ENCODE measurements around the gene BLTP3A.
"Not testable (repeated sequence)": the region's sequence is repeated elsewhere in the genome, so short reads cannot be mapped to it uniquely, and the experiment has no call there.

BLTP3A gene

DNA sequence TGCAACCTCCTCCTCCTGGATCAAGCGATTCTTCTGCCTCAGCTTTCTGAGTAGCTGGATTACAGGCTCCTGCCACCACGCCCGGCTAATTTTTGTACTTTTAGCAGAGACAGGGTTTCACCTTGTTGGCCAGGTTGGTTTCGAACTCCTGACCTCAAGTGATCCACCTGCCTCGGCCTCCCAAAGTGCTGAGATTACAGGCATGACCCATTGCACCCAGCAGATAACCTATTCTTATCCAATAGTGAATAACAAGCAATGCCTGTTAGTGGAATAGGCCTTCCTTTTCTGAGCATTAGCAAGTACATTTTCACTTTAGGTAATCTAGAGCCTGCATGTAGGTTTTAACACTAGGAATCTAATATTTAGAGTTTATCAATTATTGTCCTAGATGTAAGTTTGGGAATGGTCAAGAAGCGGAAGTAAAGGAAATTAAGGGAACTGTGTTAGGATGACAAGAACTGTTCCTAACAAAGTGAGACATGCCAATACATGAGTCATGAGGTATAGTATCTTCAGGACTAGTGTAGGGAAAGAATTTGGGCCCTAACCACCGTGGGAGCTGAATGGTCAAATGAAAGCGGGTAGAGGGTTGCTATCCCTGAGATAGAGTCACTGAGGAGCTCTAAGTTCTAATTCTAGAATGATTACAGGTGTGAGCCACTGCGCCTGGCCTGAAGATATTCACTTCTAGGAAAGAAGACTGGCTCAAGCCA, 15.0 kb downstream of the BLTP3A start:
- no peak for DNase-seq (ENCODE audit: low spot score)
- H3K9me3 Mint-ChIP-seq: no peaks in the 10 kb centered on the region
- no peak overlapping the region for H3K27ac Mint-ChIP-seq

DNA sequence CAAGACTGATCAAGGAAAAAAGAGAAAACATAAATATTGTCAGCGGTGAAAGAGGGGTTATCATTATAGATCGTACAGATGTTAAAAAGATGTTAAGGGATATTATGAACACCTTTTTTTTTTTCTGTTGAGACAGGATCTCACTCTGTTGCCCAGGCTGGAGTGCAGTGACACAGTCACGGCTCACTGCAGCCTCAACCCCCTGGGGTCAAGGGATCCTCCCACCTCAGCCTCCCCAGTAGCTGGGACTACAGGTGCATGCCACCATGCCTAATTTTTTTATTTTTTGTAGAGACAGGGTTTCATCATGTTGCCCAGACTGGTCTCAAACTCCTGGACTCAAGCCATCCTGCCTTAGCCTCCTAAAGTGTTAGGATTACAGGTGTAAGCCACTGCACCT, 16.6 kb downstream of the BLTP3A start:
- H3K27ac Mint-ChIP-seq; H3K27me3 Mint-ChIP-seq (ENCODE audit: low read depth); H3K4me1 Mint-ChIP-seq (ENCODE audit: low read depth); DNase-seq (ENCODE audit: low spot score); H3K36me3 Mint-ChIP-seq (ENCODE audit: low read depth); H3K9me3 Mint-ChIP-seq; H3K4me3 Mint-ChIP-seq: not testable (repeated sequence)

More for the DNA sequence above, 15.0 kb downstream of the BLTP3A start:
- H3K4me1 Mint-ChIP-seq (ENCODE audit: low read depth): peaks cover 5% of the 10 kb centered on the region
- no peaks in the 10 kb centered on the region for H3K27me3 Mint-ChIP-seq (ENCODE audit: low read depth)
- H3K4me3 Mint-ChIP-seq: no peak overlapping the region
- no peaks in the 10 kb centered on the region for H3K36me3 Mint-ChIP-seq (ENCODE audit: low read depth)

DNA sequence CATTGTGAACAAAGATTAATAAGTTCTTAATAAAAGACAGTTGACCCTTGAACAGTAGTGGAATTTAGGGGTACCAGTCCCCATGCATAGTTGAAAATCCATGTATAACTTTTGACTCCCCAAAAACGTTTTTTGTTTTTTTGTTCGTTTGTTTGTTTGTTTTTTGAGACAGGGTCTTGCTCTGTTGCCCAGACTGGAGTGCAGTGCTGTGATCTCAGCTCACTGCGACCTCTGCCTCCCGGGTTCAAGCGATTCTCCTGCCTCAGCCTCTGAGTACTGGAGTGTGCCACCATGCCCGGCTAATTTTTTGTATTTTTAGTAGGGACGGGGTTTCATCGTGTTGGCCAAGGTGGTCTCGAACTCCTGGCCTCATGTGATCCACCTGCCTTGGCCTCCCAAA, 17.5 kb downstream of the BLTP3A start:
- not testable (repeated sequence) for H3K9me3 Mint-ChIP-seq; H3K36me3 Mint-ChIP-seq (ENCODE audit: low read depth); H3K27ac Mint-ChIP-seq; DNase-seq (ENCODE audit: low spot score); H3K27me3 Mint-ChIP-seq (ENCODE audit: low read depth); H3K4me1 Mint-ChIP-seq (ENCODE audit: low read depth); H3K4me3 Mint-ChIP-seq

DNA sequence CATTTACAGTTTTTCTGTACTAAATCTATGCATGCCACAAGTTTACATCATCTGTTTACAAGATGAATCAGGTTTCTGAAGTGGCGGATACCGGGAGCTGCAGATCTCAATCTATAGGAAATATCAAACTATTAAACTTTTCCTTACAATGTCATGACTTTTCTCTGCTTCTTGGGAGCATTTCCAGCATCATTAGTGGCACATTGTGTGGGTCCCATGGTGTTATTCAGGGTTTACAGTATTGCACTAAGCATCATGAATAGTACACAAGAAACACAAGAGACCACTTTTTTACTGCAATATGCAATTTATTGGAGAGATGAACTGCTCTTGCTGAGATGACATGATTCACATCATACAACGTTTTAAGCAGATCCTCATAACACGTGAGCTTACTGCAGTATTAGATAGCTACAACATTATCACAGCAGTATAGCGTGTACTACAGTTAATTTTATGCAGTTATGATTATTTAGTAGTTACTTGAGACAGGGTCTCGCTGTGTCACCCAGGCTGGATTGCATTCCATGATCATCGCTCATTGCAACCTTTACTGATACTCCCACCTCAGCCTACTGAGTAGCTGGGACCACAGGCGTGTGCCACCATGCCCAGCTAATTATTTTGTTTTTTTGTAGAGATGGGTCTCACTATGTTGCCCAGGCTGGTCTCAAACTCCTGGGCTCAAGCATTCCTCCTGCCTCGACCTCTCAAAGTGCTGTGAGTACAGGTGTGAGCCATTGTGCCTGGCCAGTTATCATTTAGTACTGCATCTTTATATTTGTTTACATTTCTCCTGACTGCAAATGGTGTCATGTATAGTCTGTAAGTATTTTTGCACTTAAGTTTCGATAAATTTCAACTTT, 18.4 kb downstream of the BLTP3A start:
- Mint-ChIP-seq H3K4me3 (no peak overlapping the region), H3K27ac (no peak overlapping the region), H3K36me3 (ENCODE audit: low read depth) (no peaks in the 10 kb centered on the region), H3K27me3 (ENCODE audit: low read depth) (no peaks in the 10 kb centered on the region), H3K9me3 (no peaks in the 10 kb centered on the region), H3K4me1 (ENCODE audit: low read depth) (peaks cover 5% of the 10 kb centered on the region)
- no peak for DNase-seq (ENCODE audit: low spot score)

DNA sequence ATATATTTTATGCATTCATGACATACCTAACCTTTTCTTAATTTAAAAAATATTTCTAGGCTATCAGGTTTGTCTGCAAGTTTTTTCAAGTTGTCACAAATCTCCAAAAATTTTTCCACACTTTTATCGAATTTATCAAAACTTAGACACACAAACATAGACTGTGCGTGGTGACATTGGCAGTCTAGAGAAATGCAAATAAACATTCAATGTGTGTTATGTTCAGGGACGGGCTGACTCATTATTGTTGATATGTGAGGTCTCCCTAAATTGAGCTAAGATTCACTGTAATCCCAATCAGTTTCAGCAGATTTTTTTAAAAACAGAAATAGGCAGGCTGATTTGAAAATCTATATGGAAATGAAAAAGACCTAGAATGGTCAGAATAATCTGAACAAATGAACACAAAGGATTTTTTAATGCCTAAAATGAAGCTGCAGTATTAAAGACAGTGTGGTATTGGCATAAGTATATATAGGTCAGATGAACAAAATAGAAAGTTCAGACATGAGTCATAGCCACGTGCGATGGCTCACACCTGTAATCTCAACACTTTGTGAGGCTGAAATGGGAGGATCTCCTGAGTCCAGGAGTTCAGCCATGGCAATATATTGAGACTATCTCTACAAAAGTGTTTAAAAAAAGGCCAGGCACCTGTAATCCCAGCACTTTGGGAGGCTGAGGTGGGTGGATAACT, 19.2 kb downstream of the BLTP3A start:
- Mint-ChIP-seq H3K36me3 (ENCODE audit: low read depth) (no peaks in the 10 kb centered on the region), H3K4me1 (ENCODE audit: low read depth) (peaks cover 5% of the 10 kb centered on the region), H3K27me3 (ENCODE audit: low read depth) (no peaks in the 10 kb centered on the region), H3K27ac (no peak overlapping the region), H3K4me3 (no peak overlapping the region), H3K9me3 (no peaks in the 10 kb centered on the region)
- DNase-seq (ENCODE audit: low spot score): no peak

DNA sequence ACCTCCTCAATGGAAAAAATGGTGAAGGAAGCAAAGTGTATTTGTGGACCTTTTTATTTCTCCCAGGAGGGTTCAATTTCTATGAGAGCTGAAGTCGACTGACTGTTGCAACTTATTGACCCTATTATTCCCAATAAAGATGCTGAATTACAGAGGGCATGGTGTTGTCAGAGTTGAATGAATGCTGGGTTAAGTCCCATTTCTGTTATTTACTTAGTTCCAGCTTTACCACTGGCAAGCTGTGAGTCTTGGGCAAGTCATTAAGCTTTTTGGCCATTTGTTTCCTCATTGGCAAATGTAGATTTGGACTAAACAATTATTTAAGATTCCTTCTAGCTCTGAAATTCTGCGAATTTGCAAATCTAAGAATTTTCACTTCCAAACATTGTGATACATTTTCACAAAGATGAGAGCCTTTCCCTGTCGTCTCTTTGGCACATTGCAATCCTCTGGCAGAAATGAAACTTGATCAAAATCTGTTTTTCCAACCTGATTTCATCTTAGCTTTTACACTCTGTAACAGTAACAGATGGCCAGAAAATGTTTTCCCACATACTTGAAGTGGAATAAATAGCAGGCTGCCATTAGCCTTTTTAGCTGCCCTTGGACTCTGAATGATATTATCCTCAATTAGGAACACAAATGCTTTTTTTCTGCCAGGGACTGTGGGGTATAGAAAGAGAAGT, 21.3 kb downstream of the BLTP3A start:
- DNase-seq (ENCODE audit: low spot score): no peak
- Mint-ChIP-seq H3K36me3 (ENCODE audit: low read depth) (no peaks in the 10 kb centered on the region), H3K4me1 (ENCODE audit: low read depth) (peaks cover 5% of the 10 kb centered on the region), H3K27ac (no peak overlapping the region), H3K9me3 (no peaks in the 10 kb centered on the region), H3K27me3 (ENCODE audit: low read depth) (no peaks in the 10 kb centered on the region), H3K4me3 (no peak overlapping the region)

DNA sequence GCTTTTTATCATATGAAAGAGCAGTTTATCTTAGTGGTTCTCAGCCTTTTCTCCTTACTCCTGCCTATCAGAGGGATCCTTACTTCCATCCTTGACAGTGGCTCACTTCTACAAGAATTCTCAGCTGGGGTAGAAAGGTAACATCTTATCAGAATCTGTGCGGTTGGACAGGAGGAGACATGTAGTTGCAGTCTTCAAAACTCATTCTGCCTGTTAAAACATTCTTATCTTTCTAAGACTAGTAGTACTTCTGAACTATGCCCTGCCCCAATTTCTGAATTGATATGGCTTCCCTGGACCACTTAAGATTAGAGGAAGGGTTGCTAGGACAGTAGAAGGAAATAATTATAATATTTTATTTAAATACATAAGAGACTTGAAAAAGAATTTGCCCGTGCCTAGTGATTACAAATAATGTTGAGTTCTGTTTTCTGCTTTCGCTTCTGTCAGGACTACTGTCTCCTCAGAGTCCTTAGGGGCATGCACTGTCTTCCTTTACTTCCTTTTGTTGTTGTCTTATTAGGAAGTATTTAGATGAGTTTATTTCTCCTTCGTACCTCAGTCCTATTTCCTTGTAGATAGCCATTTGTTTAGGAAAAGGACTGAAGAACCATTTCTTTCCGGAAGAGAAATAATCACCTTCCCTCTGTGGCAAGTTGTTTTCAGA, 24.9 kb downstream of the BLTP3A start:
- no peaks in the 10 kb centered on the region for H3K9me3 Mint-ChIP-seq
- no peaks in the 10 kb centered on the region for H3K36me3 Mint-ChIP-seq (ENCODE audit: low read depth)
- H3K27ac Mint-ChIP-seq: no peak overlapping the region
- no peaks in the 10 kb centered on the region for H3K27me3 Mint-ChIP-seq (ENCODE audit: low read depth)
- DNase-seq (ENCODE audit: low spot score): no peak
- H3K4me3 Mint-ChIP-seq: no peak overlapping the region
- peaks cover 4% of the 10 kb centered on the region for H3K4me1 Mint-ChIP-seq (ENCODE audit: low read depth)

DNA sequence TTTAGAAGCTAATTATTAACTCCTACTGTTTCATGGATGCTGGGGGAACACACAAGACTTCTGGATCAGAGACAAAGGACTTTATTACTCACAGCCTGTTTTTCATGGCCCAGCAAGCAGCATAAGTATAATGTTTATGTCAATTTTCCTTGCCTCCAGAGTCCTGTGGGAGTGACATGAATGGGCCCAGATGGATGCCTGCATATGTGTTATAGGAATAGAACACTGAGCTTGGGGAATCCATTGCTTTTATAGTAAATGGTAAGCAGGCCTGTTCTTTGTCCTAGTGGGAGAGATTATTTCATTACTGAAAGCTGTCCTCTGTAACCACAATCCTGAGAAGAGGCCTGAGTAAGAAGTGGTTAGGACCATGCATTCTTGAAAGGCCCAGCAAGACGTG, 25.6 kb downstream of the BLTP3A start:
- Mint-ChIP-seq H3K9me3 (no peaks in the 10 kb centered on the region), H3K4me3 (no peak overlapping the region), H3K27me3 (ENCODE audit: low read depth) (no peaks in the 10 kb centered on the region), H3K36me3 (ENCODE audit: low read depth) (no peaks in the 10 kb centered on the region), H3K27ac (no peak overlapping the region), H3K4me1 (ENCODE audit: low read depth) (peaks cover 4% of the 10 kb centered on the region)
- no peak for DNase-seq (ENCODE audit: low spot score)

DNA sequence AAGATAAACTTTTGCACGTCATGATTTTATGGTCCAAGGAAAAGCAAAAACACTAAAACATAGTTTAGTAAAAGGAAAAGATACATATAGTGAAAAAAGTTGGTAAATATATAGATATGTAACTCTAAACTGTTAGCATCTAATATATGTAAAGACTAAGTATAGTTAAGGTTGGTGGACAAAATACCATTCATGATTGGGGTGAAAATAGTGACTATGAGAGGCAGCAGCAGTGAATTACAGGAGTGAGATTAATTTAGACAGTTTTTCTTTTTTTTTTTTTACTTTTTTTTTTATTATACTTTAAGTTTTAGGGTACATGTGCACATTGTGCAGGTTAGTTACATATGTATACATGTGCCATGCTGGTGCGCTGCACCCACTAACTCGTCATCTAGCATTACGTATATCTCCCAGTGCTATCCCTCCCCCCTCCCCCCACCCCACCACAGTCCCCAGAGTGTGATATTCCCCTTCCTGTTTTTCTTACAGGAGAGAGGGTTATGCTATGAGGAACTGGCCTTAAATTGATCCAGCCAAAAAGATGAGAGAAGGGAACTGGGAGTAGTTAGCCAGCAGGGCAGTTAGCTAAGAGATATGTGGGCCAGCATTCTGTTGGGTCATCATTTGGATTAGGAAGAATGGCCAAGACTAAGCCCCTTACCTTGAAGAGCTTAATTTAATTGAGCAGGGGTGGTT, 27.1 kb downstream of the BLTP3A start:
- not testable (repeated sequence) for H3K9me3 Mint-ChIP-seq; H3K4me1 Mint-ChIP-seq (ENCODE audit: low read depth); H3K4me3 Mint-ChIP-seq; H3K27ac Mint-ChIP-seq; H3K27me3 Mint-ChIP-seq (ENCODE audit: low read depth); H3K36me3 Mint-ChIP-seq (ENCODE audit: low read depth); DNase-seq (ENCODE audit: low spot score)

DNA sequence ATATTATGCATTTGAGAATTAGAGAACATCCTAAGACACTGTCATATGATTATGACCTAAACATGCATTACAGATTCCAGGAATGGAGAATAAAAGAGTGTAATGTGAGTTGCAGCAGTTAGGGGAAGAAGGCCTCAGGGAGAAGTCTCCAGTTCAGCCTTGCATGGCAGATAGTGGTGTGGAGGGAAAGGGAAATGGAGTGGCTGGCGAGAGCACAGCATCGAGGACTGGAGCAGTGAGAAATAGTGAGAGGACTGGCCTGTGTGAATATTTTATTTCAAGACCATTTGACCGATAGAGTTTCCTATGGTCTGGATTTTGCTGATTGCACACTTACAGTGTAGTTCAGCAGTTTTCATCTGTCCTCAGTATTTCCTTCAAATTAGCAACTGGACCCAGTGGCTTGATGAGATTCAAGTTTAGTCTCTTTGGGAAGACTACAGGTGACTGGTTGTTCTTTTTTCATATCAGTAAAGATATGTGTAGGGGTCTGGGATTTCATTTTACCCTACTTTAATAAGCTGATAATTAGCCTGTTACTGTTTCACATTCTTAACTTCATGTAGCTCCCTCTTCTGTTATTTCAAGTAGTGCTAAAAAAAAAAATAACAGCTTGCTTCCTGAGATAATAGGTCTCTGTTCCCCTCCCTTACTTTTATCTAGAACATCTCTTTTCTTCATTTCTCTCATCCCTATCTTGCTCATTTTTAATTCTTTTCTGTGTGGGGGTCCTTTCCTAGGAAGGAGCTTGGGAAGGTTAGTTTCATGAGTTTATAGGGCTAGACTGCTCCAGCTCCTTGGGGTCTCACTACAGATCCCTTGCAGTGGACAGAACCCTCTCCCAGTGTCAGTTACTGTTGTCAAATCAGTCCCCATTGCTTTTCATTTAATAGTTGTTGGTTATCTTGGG, 27.9 kb downstream of the BLTP3A start:
- H3K9me3 Mint-ChIP-seq: no peaks in the 10 kb centered on the region
- no peaks in the 10 kb centered on the region for H3K36me3 Mint-ChIP-seq (ENCODE audit: low read depth)
- no peak overlapping the region for H3K27ac Mint-ChIP-seq
- H3K27me3 Mint-ChIP-seq (ENCODE audit: low read depth): no peaks in the 10 kb centered on the region
- H3K4me3 Mint-ChIP-seq: no peak overlapping the region
- DNase-seq (ENCODE audit: low spot score): no peak
- peaks cover 4% of the 10 kb centered on the region for H3K4me1 Mint-ChIP-seq (ENCODE audit: low read depth)

DNA sequence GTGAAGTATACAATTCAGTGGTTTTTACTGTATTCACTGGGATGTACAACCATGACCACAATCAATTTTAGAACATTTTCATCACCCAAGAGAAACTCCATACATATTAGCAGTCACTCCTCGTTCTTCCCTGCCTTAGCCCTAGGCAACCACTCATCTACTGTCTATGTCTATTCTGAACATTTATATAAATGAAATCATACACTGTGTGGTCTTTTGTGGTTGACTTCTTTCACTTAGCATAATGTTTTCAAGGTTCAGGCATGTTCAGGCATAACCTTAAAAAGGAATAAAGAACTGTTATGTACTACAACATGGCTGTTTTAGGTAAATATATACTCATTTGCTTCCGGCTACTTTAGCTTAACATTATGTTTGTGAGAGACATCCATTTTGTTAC, 37.3 kb downstream of the BLTP3A start:
- H3K4me3 Mint-ChIP-seq: no peak overlapping the region
- no peak overlapping the region for H3K27ac Mint-ChIP-seq
- no peaks in the 10 kb centered on the region for H3K4me1 Mint-ChIP-seq (ENCODE audit: low read depth)
- no peaks in the 10 kb centered on the region for H3K9me3 Mint-ChIP-seq
- peaks cover 11% of the 10 kb centered on the region for H3K36me3 Mint-ChIP-seq (ENCODE audit: low read depth)
- H3K27me3 Mint-ChIP-seq (ENCODE audit: low read depth): no peaks in the 10 kb centered on the region
- no peak for DNase-seq (ENCODE audit: low spot score)

DNA sequence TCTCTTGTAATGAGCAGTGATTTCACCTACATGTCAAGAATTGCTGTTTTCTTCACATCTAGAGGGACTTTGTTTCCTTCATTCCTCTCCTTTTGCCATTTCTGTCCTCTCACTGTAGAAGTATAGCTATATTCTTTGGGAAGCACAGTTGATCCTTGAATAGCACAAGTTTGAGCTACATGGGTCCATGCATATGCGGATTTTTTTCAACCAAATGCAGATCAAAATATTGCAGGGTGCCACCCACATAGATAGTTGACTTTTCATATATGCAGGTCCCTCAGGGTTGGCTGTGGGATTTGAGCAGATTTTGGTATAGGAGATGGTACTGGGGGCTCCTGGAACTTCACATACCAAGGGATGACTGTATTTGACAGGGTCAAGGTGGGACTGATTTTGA, 41.1 kb downstream of the BLTP3A start:
- H3K4me3 Mint-ChIP-seq: no peak overlapping the region
- peaks cover 4% of the 10 kb centered on the region for H3K4me1 Mint-ChIP-seq (ENCODE audit: low read depth)
- no peaks in the 10 kb centered on the region for H3K9me3 Mint-ChIP-seq
- no peaks in the 10 kb centered on the region for H3K27me3 Mint-ChIP-seq (ENCODE audit: low read depth)
- no peak overlapping the region for H3K27ac Mint-ChIP-seq
- peaks cover 27% of the 10 kb centered on the region for H3K36me3 Mint-ChIP-seq (ENCODE audit: low read depth)
- no peak for DNase-seq (ENCODE audit: low spot score)
